GM18858 (cell line): ENCODE data around the gene SUGT1.
"Not testable (repeated sequence)": the region's sequence is repeated elsewhere in the genome, so short reads cannot be mapped to it uniquely, and the experiment has no call there.

Source experiments
- ATAC-seq: cut with Tn5 transposase; IDR thresholded peaks from one replicate; pipeline ENCODE4 v1.9.1; 2021; ENCODE audit not compliant: unreplicated experiment

The SUGT1 gene

GRCh38 chr13:52652196-52652979, at the start of gene SUGT1:
TSS of gene SUGT1 (plus strand) at chr13:52652836. CDS start at chr13:52652921, 85 bp downstream.
- ATAC-seq, result peak; percentile 93

DNA sequence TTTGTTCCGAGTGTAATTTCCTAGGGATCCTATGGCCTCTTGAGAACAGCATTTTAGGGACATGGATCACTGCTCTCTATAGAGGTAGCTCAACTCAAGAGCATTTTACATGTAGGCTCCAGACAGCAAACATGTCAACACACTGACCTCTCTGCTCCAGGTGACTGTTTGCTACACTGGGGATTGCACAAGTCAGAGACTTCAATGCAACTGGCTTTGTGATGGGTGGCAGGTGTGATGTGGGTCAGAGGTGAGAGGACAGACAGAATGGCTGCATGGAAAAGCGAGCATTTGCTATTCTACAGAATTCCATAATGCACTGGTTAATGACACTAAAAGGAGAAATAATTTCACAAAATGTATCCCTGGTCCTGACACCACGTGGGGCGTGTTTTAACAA, 49.3 kb upstream of the SUGT1 start:
- not testable (repeated sequence) for ATAC-seq

DNA sequence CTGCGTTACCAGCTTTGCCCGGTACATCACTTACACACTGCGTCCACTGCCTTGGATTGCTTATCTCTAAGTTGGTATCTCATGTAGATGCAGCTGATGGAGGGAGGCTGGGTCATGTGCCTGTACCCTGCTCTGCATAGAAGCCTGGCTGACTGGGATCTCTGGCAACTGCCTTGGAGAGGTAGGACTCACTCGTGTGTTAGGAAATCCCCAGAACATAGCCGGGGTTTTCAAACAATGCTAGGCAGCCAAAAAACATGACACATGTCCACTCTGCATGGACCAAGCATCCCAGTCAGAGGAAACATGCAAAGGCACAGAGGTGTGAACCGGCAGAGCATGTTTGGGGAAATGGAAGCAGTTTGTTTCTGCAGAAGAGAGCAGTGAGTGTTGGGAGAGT, 46.5 kb upstream of the SUGT1 start:
- not testable (repeated sequence) for ATAC-seq

DNA sequence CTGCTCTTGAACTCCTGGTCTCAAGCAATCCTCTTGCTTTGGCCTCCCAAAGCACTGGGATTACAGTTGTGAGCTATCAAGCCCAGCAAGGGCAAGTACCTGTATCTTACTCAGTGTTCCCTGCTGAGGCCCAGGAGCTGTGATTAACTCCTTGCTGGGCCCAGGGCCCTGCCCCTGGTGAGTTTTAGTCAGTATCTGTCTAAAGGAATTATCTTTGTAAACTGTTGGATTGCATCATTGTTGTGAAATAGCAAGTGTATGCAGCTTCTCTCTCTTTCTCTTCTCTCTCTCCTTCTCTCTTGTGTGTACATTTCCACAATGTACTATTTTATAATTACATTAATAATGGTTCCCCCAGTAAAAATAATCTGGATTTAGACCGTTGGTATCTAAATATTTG, 45.8 kb upstream of the SUGT1 start:
- not testable (repeated sequence) for ATAC-seq

DNA sequence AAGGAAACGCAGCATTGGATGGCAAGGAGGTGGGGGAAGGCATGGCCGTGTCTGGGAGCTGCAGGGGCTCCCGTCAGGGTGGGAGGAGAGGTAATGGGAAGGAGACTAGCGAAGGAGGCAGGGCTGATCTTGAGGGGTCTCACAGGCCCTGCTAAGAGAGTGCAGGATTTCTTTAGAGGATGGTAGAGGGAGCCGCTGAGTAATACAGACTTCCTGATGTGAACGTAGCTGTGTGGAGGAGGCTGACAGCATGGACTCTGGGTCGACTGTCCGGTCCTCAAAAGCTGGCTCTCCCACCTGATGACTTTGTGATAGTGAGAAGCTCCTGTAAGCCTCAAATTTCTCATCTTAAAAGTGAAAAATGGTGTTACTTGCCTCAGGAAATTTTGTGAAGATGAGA, 44.5 kb upstream of the SUGT1 start:
- not testable (repeated sequence) for ATAC-seq

DNA sequence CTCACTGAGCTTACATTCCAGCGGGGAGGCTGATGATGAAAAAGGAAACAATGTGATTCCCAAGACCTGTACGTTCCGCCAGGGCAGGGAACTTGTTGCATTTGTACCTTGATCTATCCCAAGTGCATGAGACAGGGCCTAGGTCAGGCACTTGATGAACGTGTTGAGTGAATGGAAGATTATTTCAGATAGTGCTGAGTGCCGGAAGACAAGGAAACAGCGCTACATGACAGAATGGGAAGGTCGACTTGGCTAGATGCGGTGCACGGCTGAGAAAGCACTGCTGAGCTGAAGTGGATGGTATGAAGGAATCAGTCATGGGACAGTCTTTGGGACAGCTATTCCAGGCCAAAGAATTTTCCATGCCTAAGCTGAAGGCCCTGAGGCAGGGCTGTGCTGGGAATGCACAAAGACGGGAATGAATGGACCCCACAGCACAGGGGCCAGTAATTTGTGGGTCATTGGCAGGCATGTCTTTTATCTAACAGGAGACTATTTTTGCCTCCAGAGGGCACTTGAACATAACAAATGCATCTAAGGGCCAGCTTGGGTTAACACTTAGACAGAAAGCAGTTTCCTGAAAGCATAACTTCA, 43.5 kb upstream of the SUGT1 start:
- peak; percentile 69 for ATAC-seq

DNA sequence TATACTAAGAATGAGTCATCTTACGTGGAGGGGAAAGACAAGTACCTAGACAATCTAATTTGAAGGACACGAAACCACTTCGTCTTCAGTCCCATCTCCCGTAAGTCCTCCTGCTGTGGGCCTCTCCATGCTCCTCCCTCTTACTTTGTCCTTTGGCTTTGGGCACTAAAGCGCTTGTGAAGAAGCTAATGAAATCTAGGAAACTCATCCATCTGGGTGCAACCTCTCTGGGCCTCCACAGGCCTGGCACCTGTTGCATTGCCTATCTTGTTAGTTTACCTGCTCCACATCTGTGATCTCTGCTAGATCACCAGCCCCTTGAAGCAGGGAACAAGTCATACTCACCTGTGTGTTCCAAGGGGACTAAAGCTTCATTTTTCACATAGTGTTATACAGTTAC, 42.5 kb upstream of the SUGT1 start:
- ATAC-seq, result not testable (repeated sequence)

GRCh38 chr13:52615134-52615801, 37.4 kb upstream of the SUGT1 start:
- ATAC-seq, result no peak

- ATAC-seq, result no peak
Observed at GRCh38 chr13:52615812-52616211, 36.8 kb upstream of the SUGT1 start.

- ATAC-seq, result peak; percentile 88
Observed at GRCh38 chr13:52617070-52618060, 35.3 kb upstream of the SUGT1 start.

DNA sequence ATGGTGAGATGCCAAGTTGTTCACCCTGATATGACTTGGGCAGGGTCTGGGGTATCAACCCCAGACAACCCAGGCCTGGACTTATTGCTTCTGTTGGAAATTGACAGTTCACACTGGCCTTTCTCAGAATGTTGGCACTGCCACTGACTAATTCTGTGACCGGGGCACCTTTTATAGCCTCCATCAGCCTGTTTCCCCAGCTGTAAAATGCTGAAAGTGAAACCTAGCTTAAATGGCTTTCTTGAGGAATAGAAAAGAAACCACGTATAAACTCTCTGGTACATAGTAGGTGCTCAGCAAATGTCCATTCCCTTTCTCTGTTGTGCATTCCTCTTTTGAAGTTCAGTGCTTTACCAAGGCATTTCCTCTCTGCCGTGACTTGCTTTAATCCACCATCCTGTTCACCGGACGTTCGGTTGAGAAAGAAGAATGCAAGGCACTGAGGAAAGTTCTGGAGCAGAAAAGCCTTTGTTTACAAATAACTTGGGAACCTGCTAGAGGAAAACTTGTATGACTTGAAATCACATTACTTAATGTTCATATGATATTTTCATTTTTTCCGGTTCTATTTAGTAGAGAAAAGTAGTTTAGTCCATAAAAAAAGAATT, 21.4 kb upstream of the SUGT1 start:
- peak; percentile 83 for ATAC-seq

GRCh38 chr13:52638666-52639328, 13.8 kb upstream of the SUGT1 start:
- ATAC-seq, result no peak

- ATAC-seq, result no peak
Observed at GRCh38 chr13:52642131-52642530, 10.5 kb upstream of the SUGT1 start, which contains the start of gene HNRNPA1L2. TSS of gene HNRNPA1L2 (plus strand) at chr13:52642431. CDS start at chr13:52642493, 62 bp downstream.

DNA sequence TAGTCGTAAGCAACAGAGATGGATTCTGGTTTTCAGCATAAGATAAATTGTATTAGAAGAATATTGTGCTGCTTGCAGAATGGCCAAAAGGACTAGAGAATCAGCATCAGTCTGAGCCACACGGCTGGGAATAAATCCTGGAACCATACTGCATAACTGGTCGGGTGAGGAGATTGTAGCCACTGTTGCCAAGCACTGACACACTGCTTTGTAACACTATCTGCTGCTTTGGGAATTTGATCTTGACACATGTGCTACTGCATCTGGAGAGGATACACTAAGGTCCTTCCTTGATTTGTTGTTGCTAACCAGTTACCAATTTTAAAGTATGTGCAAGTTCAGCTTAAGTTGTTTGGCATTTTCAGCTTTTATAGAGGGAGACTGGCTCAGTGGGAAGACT, 8.5 kb upstream of the SUGT1 start:
- no peak for ATAC-seq

- no peak for ATAC-seq
Observed at GRCh38 chr13:52646967-52647366, 5.7 kb upstream of the SUGT1 start.

DNA sequence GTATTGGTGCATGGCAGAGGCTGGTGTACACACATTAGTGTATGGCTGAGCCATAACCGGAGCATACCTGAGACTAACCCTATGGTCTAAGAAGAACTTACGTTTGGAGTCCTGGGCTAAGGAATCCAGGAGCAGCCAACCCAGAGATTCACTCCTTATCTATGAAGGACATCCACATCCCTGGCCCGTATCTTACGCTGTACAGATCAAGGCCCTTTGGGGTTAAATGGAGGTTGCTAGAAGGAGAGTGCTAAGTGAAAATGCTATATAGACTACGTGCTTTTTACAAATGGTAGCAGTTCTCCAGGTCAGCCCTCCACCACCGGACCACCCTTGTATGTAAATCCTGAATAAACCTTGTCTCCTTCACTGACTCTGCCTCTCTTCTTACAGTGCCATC, 1.9 kb upstream of the SUGT1 start:
- ATAC-seq, result no peak

- no peak for ATAC-seq
Observed at GRCh38 chr13:52651897-52652195, 790 bp upstream of the SUGT1 start.

DNA sequence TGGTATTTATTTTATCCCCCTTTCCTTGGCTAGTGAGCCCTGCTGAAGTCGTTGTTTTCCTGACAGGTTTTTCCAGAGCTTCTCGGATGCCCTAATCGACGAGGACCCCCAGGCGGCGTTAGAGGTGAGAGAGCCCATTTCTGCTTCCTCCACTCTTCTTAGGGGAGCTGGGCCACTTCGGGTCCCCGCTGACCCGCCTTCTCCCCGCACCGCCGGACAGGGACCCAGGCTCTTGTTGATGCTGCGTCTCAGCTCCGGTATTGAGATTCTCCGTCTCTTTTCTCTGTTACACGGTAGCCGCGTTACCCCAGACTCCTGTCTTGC, 306 bp downstream of the SUGT1 start:
- ATAC-seq, result peak; percentile 14

- no peak for ATAC-seq
Observed at GRCh38 chr13:52659340-52659739, 6.7 kb downstream of the SUGT1 start.

DNA sequence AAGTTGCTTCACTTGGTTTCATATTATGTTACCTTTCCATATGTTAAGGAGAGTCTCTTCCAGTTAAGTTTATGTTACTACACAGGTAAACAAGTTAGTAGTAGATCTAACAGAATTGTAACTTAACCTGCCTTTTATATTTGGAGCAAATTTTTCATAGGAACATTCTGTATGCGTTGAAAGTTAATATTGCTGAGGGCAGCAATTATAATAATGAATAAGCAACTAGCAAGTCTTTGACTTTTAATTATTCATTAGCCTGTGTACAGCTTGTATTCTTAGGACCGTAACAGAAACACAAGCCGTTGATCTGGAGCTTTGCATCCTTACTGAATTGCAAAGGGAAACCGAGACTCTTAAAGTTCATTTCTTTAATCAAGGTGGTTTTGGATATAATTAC, 11.6 kb downstream of the SUGT1 start:
- ATAC-seq, result no peak
